HepG2 (cell line): ENCODE results near the gene ECPAS.

Source experiments
- CTCF ChIP-seq: sonication (generic); formaldehyde crosslinking; IDR thresholded peaks from 2 replicates; pipeline ENCODE4 v1.5.0; 2020; ENCODE audit warnings: mild to moderate bottlenecking, missing genetic modification reagents, moderate library complexity
- ZBTB1 ChIP-seq: sonication (generic); formaldehyde crosslinking; IDR thresholded peaks from 2 replicates; pipeline ENCODE4 v1.4.0; 2020; ENCODE audit warnings: missing genetic modification reagents, borderline replicate concordance

GRCh38 chr9:111531716-111532115 is 47.5 kb upstream of the ECPAS start:
- TF ChIP-seq ZBTB1 (CRISPR knock-in tag) (no peak), CTCF (CRISPR knock-in tag) (no peak)
